Endothelial cell of umbilical vein (primary cell): ENCODE data around the gene FURIN.

ENCODE experiments used
- MYC ChIP-seq: IDR thresholded peaks from one replicate; pipeline ENCODE4 v1.6.1; 2011; ENCODE audit warnings: mild to moderate bottlenecking, low read depth, low read length
- POLR2A ChIP-seq: IDR thresholded peaks from 2 replicates; pipeline ENCODE4 v1.6.1; 2012; ENCODE audit warnings: low read depth, mild to moderate bottlenecking, control low read depth, low read length
- TF ChIP-seq, protein P1 (sequence below), 2 donors: IDR thresholded peaks; 1 replicate in 1 of 2; 2 replicates in 1 of 2; pipeline ENCODE4 v1.5.1; 2011; ENCODE audit warnings: low read length in 2 of 2, mild to moderate bottlenecking in 2 of 2, moderate library complexity in 2 of 2, control low read depth in 1 of 2, inconsistent platforms in 1 of 2, low read depth in 1 of 2; ENCODE audit not compliant: insufficient read depth in 1 of 2; ENCODE audit errors: extremely low read depth in 1 of 2

DNA sequence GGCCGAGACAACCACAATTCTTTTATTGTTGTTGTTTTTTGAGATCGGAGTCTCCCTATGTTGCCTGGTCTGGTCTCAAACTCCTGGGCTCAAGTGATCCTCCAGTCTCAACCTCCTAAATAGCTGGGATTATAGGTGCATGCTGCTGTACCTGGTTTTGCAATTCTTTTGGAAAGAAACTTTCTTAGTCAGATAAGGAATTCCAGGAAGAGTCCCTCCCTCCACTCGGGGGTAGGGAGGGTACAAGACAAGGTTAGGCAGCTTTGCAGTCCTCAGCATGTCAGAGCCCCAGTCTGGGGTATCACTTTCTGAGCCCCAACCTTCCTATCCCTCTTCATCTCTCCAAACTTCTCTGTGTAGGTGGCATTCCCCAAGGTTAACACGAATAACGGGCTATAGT lies 33.8 kb upstream of the FURIN start:
- TF ChIP-seq, protein P1, sequence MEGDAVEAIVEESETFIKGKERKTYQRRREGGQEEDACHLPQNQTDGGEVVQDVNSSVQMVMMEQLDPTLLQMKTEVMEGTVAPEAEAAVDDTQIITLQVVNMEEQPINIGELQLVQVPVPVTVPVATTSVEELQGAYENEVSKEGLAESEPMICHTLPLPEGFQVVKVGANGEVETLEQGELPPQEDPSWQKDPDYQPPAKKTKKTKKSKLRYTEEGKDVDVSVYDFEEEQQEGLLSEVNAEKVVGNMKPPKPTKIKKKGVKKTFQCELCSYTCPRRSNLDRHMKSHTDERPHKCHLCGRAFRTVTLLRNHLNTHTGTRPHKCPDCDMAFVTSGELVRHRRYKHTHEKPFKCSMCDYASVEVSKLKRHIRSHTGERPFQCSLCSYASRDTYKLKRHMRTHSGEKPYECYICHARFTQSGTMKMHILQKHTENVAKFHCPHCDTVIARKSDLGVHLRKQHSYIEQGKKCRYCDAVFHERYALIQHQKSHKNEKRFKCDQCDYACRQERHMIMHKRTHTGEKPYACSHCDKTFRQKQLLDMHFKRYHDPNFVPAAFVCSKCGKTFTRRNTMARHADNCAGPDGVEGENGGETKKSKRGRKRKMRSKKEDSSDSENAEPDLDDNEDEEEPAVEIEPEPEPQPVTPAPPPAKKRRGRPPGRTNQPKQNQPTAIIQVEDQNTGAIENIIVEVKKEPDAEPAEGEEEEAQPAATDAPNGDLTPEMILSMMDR (IDR thresholded peaks at IDR 0.05; ENCODE audit: extremely low read depth in 1 of 2, insufficient read depth in 1 of 2, low read depth in 1 of 2, low read length in 2 of 2) = no peak
- no peak for TF ChIP-seq MYC
- no peak for TF ChIP-seq POLR2A
